Measurements from ENCODE around the gene WBP2. TPM values are rescaled to one million over a fixed set of nuclear protein-coding genes. Genes with fewer than 3 reads are reported as not detected.

Gene WBP2
- total RNA-seq, 2 donors from 2014 or later, result 88.9 to 125 TPM

DNA sequence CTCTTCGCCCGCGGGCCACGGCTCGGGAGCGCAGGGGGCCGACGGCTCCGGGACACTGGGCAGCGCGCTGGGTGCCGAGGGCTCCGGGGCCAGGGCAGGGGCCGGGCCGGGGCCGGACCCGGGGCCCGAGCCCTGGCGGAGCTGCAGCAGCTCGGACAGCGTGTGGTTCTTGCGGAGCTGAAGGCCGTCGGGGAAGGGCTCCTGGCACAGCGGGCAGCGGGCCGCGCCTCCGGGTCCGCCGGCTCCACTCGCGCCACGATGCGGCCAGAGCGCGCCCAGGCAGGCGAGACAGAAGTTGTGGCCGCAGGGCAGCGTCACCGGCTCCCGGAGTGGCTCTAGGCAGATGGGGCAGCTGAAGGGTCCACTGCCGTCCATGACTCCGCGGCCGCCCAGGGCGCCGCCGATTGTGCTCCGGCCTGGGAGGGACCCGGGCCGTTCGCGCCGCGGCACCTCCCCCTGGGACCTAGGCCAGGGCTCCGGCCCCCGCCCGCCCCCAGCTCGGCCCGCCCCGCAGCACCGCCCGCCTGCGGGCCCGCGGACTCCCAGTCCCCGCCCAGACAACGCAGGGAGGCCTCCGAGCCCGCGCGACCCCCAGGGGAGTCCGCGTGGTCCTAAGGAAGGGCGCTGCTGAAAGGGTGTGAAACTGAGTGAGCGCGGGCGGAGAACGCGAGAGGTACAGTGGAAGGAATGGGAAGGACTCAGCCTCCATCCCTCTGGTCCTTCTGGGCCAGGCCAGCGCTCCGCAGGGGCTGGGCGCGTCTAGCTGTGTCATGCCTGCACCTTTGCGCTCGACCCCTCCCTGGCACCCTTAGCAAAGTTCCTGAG is 23.3 kb upstream of the WBP2 start, which contains the start of gene TRIM47:
Gene TRIM47, minus strand, starts transcription at position 408 of the 825 bp plus-strand sequence. Its CDS starts 33 bp downstream, at position 375.
- under 1% methylated on average over 62 of the region's 87 CpGs for WGBS
- no peaks in the 10 kb centered on the region for H3K9me3 ChIP-seq
- no peaks in the 10 kb centered on the region for H3K36me3 ChIP-seq
- intact Hi-C loops (cut with DNase I), result loop anchor here (5.0 kb wide), 1 partner anchor 91 kb away; no protein-coding TSS in a partner anchor
- TF ChIP-seq POLR2A (IDR thresholded peaks at IDR 0.05) (peak; percentile 88), POLR2AphosphoS5 (IDR thresholded peaks at IDR 0.05) (no peak)
- TF ChIP-seq, protein P1, sequence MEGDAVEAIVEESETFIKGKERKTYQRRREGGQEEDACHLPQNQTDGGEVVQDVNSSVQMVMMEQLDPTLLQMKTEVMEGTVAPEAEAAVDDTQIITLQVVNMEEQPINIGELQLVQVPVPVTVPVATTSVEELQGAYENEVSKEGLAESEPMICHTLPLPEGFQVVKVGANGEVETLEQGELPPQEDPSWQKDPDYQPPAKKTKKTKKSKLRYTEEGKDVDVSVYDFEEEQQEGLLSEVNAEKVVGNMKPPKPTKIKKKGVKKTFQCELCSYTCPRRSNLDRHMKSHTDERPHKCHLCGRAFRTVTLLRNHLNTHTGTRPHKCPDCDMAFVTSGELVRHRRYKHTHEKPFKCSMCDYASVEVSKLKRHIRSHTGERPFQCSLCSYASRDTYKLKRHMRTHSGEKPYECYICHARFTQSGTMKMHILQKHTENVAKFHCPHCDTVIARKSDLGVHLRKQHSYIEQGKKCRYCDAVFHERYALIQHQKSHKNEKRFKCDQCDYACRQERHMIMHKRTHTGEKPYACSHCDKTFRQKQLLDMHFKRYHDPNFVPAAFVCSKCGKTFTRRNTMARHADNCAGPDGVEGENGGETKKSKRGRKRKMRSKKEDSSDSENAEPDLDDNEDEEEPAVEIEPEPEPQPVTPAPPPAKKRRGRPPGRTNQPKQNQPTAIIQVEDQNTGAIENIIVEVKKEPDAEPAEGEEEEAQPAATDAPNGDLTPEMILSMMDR (IDR thresholded peaks at IDR 0.05), result peak in 1 of 4 experiments; percentile 1
- H3K4me3 ChIP-seq, result peak within 1 kb of the TSS; percentile 47 to 53
- peaks cover 19% of the 10 kb centered on the region for H3K4me1 ChIP-seq (replicated peaks)
- H3K27me3 ChIP-seq (replicated peaks; ENCODE audit: insufficient read depth), result no peaks in the 10 kb centered on the region
- peak; percentile 46 for DNase-seq (ENCODE audit: low spot score)
- H3K27ac ChIP-seq, result peak within 1 kb of the TSS; percentile 91

DNA sequence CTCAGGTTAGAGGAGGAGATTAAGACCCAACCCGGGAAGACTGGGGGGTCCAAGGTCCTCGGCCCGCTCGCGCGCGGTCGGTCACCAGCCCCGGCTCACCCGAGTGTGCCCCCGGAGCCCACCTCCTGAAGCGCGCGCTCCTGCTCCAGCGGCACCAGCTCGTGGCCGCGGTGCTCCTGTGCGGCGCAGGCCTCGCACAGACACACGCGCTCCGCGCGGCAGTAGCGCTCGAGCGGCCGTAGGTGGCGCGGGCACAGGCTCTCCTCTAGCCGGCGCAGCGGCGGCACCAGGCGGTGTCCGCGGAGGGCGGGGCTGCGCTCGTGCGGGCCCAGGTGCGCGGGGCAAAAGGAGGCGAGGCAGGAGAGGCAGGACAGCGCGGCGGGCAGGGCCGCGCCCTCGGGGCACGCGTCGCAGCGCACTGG is 22.6 kb upstream of the WBP2 start:
- no peaks in the 10 kb centered on the region for H3K36me3 ChIP-seq
- no peaks in the 10 kb centered on the region for H3K9me3 ChIP-seq
- intact Hi-C loops (cut with DNase I), result loop anchor here (5.0 kb wide), 1 partner anchor 90 kb away; no protein-coding TSS in a partner anchor
- under 1% methylated on average over 31 of the region's 56 CpGs for WGBS
- H3K27ac ChIP-seq, result peak overlapping the region; percentile 91
- H3K4me1 ChIP-seq (replicated peaks), result peaks cover 24% of the 10 kb centered on the region
- no peaks in the 10 kb centered on the region for H3K27me3 ChIP-seq (replicated peaks; ENCODE audit: insufficient read depth)
- peak; percentile 58 for DNase-seq (ENCODE audit: low spot score)
- H3K4me3 ChIP-seq, result peak overlapping the region; percentile 47 to 53
- TF ChIP-seq, protein P1 (IDR thresholded peaks at IDR 0.05), result peak in 2 of 4 experiments; percentile 61 to 69
- TF ChIP-seq POLR2AphosphoS5 (IDR thresholded peaks at IDR 0.05) (no peak), POLR2A (IDR thresholded peaks at IDR 0.05) (no peak)

DNA sequence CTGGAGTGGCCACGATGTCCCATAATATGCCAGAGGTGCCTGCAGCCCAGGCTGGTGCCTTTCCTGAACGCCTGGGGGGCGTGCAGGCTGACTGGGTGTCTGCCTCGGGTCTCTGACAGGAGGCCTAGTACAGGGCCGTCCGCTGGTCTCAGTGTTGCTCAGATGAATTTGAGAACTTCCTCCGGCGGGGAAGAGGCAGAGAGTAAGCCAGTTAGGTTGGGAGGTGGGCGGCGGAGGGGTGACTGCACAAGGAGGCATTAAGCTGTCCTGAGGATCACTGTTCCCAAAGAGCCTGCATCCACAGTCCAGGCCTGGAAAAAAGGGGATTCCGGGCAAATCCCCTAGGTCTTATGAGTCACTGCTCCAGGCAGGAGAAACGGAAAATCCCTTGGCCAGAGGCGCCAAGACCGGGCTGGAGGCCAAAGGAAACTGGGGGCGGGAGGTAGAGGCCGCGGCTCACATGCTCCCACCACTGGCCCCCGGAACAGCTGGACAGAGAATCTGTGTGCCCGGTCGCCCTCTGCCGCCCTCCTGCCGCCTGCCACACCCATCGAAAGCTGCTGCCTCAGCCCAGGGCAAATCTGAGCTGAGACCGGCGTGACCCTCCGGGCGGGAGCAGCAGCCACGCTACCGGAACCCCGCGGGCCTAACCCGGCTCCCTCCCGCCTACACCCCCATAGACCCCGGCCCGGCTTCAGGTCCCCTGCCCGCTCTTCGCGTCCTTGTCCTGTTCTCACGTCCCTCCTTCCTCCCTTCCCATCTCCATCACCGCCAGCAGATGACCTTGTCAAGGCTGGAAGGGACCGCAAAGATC is 22.0 kb upstream of the WBP2 start:
- no peaks in the 10 kb centered on the region for H3K36me3 ChIP-seq
- H3K4me1 ChIP-seq (replicated peaks), result peaks cover 28% of the 10 kb centered on the region

DNA sequence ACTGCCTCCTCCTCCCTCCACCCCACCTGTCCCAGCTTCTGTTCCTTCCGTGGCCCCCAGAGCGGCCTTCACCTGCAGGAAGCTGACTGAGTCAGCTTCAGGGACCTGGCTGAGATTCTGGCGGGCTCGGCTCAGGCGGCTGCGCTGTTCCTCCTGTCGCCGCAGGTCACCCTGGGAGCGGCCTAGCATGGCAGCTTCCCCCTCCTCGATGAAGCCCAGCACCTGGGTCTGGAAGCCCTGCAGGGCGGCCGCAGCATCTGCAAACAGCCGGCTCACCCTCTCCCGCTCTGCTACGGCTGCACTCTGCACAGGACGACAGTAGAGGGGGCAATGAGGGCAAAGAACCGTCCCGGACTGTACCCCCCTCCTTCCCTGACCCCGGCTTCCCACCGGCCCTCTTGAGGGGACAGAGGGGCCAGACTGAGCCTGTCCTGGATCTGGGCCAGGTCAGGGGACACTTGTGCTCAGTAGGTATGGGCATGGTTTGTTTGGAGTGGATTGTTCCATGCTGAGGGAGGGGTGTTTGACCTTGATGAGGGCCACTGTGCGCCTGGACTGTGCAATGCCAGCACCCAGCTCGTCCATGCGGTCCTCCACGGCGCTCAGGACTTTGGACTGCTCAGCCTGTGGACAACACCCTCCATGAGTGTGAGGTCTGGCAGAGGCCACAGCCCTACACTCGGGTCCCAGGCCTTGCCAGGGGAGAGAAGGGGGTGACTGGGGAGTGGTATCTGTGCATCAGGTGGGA is 21.2 kb upstream of the WBP2 start:
- Histone ChIP-seq H3K9me3 (no peaks in the 10 kb centered on the region), H3K36me3 (no peaks in the 10 kb centered on the region), H3K27me3 (replicated peaks; ENCODE audit: insufficient read depth) (no peaks in the 10 kb centered on the region), H3K4me1 (replicated peaks) (peaks cover 28% of the 10 kb centered on the region), H3K27ac (peak overlapping the region; percentile 91), H3K4me3 (peak overlapping the region; percentile 9 to 53)
- no peak for DNase-seq (ENCODE audit: low spot score)
- 12% methylated on average over 25 of the region's 26 CpGs for whole genome bisulfite sequencing
- intact Hi-C loops (cut with DNase I), result loop anchor here (5.0 kb wide), 1 partner anchor 89 kb away; no protein-coding TSS in a partner anchor
- TF ChIP-seq POLR2A (IDR thresholded peaks at IDR 0.05), result peak; percentile 52
- TF ChIP-seq POLR2AphosphoS5 (IDR thresholded peaks at IDR 0.05), result peak; percentile 83
- TF ChIP-seq, protein P1 (IDR thresholded peaks at IDR 0.05), result peak in 3 of 4 experiments; percentile 11 to 39 (median 14)

More for the DNA sequence above, 22.0 kb upstream of the WBP2 start:
- TF ChIP-seq POLR2A (IDR thresholded peaks at IDR 0.05), result peak; percentile 50
- TF ChIP-seq POLR2AphosphoS5 (IDR thresholded peaks at IDR 0.05), result peak; percentile 86
- TF ChIP-seq, protein P1 (IDR thresholded peaks at IDR 0.05), result peak in 1 of 4 experiments; percentile 17
- no peaks in the 10 kb centered on the region for H3K27me3 ChIP-seq (replicated peaks; ENCODE audit: insufficient read depth)
- peak; percentile 75 for DNase-seq (ENCODE audit: low spot score)
- 5% methylated on average over 40 of the region's 41 CpGs for WGBS
- H3K4me3 ChIP-seq, result peak overlapping the region; percentile 47 to 53
- H3K9me3 ChIP-seq, result no peaks in the 10 kb centered on the region
- H3K27ac ChIP-seq, result peak overlapping the region; percentile 91
- intact Hi-C loops (cut with DNase I), result loop anchor here (5.0 kb wide), 1 partner anchor 90 kb away; no protein-coding TSS in a partner anchor

All from prostate gland (tissue), 2 donors.